K562 (cell line): ENCODE results near the gene PRKG1.

Experiments
- CTCF ChIP-seq, 3 experiments: IDR thresholded peaks in 2 of 3; conservative IDR thresholded peaks in 1 of 3; 2 replicates each; pipeline ENCODE4 v1.5.1; 2011 to 2012; ENCODE audit warnings: low read length in 3 of 3, mild to moderate bottlenecking in 3 of 3, control low read depth in 2 of 3, improper control_type of control experiment in 1 of 3, inconsistent platforms in 1 of 3, low read depth in 1 of 3, mixed read lengths in 1 of 3, moderate library complexity in 1 of 3; ENCODE audit not compliant: insufficient read depth in 2 of 3
- HNRNPLL ChIP-seq: fragments of 200-400 bp; formaldehyde crosslinking; IDR thresholded peaks from 2 replicates; pipeline ENCODE4 v1.6.1; 2017; ENCODE audit warnings: low read length, low read depth, mild to moderate bottlenecking; ENCODE audit not compliant: poor library complexity, severe bottlenecking
- KAT7 ChIP-seq: sonication (generic); formaldehyde crosslinking; IDR thresholded peaks from 2 replicates; pipeline ENCODE4 v1.8.0; 2022; ENCODE audit warnings: missing genetic modification reagents, mild to moderate bottlenecking, borderline replicate concordance
- MAFG ChIP-seq: fragments of 450-650 bp; conservative IDR thresholded peaks from 2 replicates; pipeline ENCODE4 v1.6.1; 2016; ENCODE audit warnings: missing genetic modification characterization, missing compliant biosample characterization
- SIN3A ChIP-seq, 2 experiments: fragments of 150-350 bp in 1 of 2; IDR thresholded peaks; 2 replicates each; pipeline ENCODE4 v1.6.1; 2011 to 2016; ENCODE audit warnings: borderline replicate concordance in 2 of 2, low read depth in 2 of 2, low read length in 2 of 2, mild to moderate bottlenecking in 2 of 2, moderate library complexity in 2 of 2; ENCODE audit not compliant: control insufficient read depth in 1 of 2
- TCF3 ChIP-seq: sonication (generic); formaldehyde crosslinking; IDR thresholded peaks from 2 replicates; pipeline ENCODE4 v1.4.0; 2020; ENCODE audit warnings: mild to moderate bottlenecking, missing genetic modification reagents
- USF2 ChIP-seq: sonication (generic); formaldehyde crosslinking; IDR thresholded peaks from 2 replicates; pipeline ENCODE4 v1.5.0; 2020; ENCODE audit warnings: missing genetic modification reagents
- ZNF347 ChIP-seq: fragments of 450-650 bp; formaldehyde crosslinking; IDR thresholded peaks from 2 replicates; pipeline ENCODE4 v1.4.0; 2020; ENCODE audit warnings: low read depth, mild to moderate bottlenecking, moderate library complexity
- ZNF584 ChIP-seq: fragments of 200-800 bp; sonication (Bioruptor generic); IDR thresholded peaks from 2 replicates; pipeline ENCODE4 v1.6.1; 2016; ENCODE audit warnings: low read depth, mild to moderate bottlenecking, missing genetic modification characterization, missing compliant biosample characterization
- TF ChIP-seq, protein P1 (sequence below): fragments of 450-650 bp; IDR thresholded peaks from 2 replicates; pipeline ENCODE4 v1.6.1; 2014; ENCODE audit warnings: low read depth, mild to moderate bottlenecking, moderate library complexity, borderline replicate concordance

GRCh38 chr10:51696251-51696650 is 622.0 kb downstream of the PRKG1 start:
- no peak for TF ChIP-seq CTCF (IDR thresholded peaks at IDR 0.05 in 2 of 3, conservative IDR thresholded peaks at IDR 0.05 in 1 of 3; ENCODE audit: insufficient read depth in 2 of 3, low read depth in 1 of 3, low read length in 3 of 3)
- TF ChIP-seq ZNF347 (CRISPR knock-in tag), result no peak
- no peak for TF ChIP-seq SIN3A (IDR thresholded peaks at IDR 0.05; ENCODE audit: borderline replicate concordance in 2 of 2, control insufficient read depth in 1 of 2, low read depth in 2 of 2, low read length in 2 of 2)
- no peak for TF ChIP-seq ZNF584 (CRISPR knock-in tag)
- TF ChIP-seq MAFG, result no peak
- no peak for TF ChIP-seq USF2 (CRISPR knock-in tag)
- TF ChIP-seq, protein P1, sequence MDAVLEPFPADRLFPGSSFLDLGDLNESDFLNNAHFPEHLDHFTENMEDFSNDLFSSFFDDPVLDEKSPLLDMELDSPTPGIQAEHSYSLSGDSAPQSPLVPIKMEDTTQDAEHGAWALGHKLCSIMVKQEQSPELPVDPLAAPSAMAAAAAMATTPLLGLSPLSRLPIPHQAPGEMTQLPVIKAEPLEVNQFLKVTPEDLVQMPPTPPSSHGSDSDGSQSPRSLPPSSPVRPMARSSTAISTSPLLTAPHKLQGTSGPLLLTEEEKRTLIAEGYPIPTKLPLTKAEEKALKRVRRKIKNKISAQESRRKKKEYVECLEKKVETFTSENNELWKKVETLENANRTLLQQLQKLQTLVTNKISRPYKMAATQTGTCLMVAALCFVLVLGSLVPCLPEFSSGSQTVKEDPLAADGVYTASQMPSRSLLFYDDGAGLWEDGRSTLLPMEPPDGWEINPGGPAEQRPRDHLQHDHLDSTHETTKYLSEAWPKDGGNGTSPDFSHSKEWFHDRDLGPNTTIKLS, result no peak
- TF ChIP-seq KAT7 (CRISPR knock-in tag), result no peak
- no peak for TF ChIP-seq HNRNPLL
- no peak for TF ChIP-seq TCF3 (CRISPR knock-in tag)
